GM21381 (cell line): ENCODE measurements around the gene ZNF879.

Experiments
- ATAC-seq: cut with Tn5 transposase; IDR thresholded peaks from one replicate; pipeline ENCODE4 v1.9.1; 2021; ENCODE audit warnings: mild to moderate bottlenecking, moderate library complexity; ENCODE audit not compliant: unreplicated experiment

Gene ZNF879

GRCh38 chr5:179006564-179006963 lies 17.0 kb upstream of the ZNF879 start:
- ATAC-seq = no peak

GRCh38 chr5:179008667-179009066 lies 14.9 kb upstream of the ZNF879 start:
- no peak for ATAC-seq

GRCh38 chr5:179033004-179033580 lies 9.5 kb downstream of the ZNF879 start:
- ATAC-seq = no peak

- ATAC-seq = no peak
Measured at GRCh38 chr5:179044765-179045164, 21.2 kb downstream of the ZNF879 start.

GRCh38 chr5:179051784-179052183 lies 28.2 kb downstream of the ZNF879 start:
- ATAC-seq = no peak

GRCh38 chr5:179054036-179054785 lies 30.6 kb downstream of the ZNF879 start:
- ATAC-seq = no peak

GRCh38 chr5:179054876-179055275 lies 31.3 kb downstream of the ZNF879 start:
- no peak for ATAC-seq

GRCh38 chr5:179055436-179055835 lies 31.8 kb downstream of the ZNF879 start:
- no peak for ATAC-seq

- no peak for ATAC-seq
Measured at GRCh38 chr5:179055841-179056240, 32.2 kb downstream of the ZNF879 start.

- peak; percentile 79 for ATAC-seq
Measured at GRCh38 chr5:179060116-179061008, 36.8 kb downstream of the ZNF879 start, which contains the start of gene ZNF354C. Gene ZNF354C, plus strand, starts transcription at chr5:179060373. Its CDS starts 1,696 bp downstream, at chr5:179062069.

GRCh38 chr5:179061025-179061424 lies 37.4 kb downstream of the ZNF879 start:
- ATAC-seq = no peak

GRCh38 chr5:179065703-179066102 lies 42.1 kb downstream of the ZNF879 start:
- no peak for ATAC-seq

GRCh38 chr5:179079165-179079987 lies 55.8 kb downstream of the ZNF879 start:
- ATAC-seq = no peak

GRCh38 chr5:179080724-179081123 lies 57.1 kb downstream of the ZNF879 start:
- no peak for ATAC-seq
